SK-N-SH (cell line): Measurements from ENCODE around the gene ANK3. TPM values are rescaled to one million over a fixed set of nuclear protein-coding genes. Genes with fewer than 3 reads are reported as not detected.

Experiments used
- CTCF ChIA-PET: fragments of 300-600, 350-600 bp; formaldehyde crosslinking; extraction: SDS; loops from one replicate; lab custom pipeline; 2021; lab: Yijun Ruan, JAX
- POLR2A ChIA-PET: fragments of 350-600 bp; sonication (Branson Sonifier 250); formaldehyde crosslinking; extraction: SDS; loops from one replicate; lab custom pipeline; 2020; ENCODE audit warnings: antibody characterized with exemption, inconsistent platforms; lab: Yijun Ruan, JAX
- DNase-seq: peaks from one replicate; pipeline ENCODE4 v3.0.0; 2012
- H2AFZ ChIP-seq: fragments of 200-600 bp; sonication (generic); 2 replicates; pipeline ENCODE4 v1.8.1; 2016; ENCODE audit warnings: antibody characterized with exemption, mild to moderate bottlenecking, low read depth
- H3F3A ChIP-seq: fragments of 200-600 bp; sonication (generic); replicated peaks from 2 replicates; pipeline ENCODE3; 2016; ENCODE audit warnings: antibody characterized with exemption, mild to moderate bottlenecking; ENCODE audit not compliant: insufficient read depth
- H3K27ac ChIP-seq, 2 experiments: fragments of 200-500 bp in 1 of 2; fragments of 200-600 bp in 1 of 2; sonication (Bioruptor generic) in 1 of 2; sonication (generic), shearing (Covaris generic) in 1 of 2; 2 replicates each; pipeline versions ENCODE4 v1.5.1 to v1.6.1; 2014 to 2016; ENCODE audit warnings: low read depth in 2 of 2, inconsistent platforms in 1 of 2, low read length in 1 of 2, mild to moderate bottlenecking in 1 of 2, mixed read lengths in 1 of 2
- H3K27me3 ChIP-seq: fragments of 200-600 bp; sonication (generic), shearing (Covaris generic); 2 replicates; pipeline ENCODE4 v1.6.1; 2016; ENCODE audit warnings: mixed run types; ENCODE audit not compliant: insufficient read depth
- H3K36me3 ChIP-seq, 2 experiments: fragments of 200-500 bp in 1 of 2; fragments of 200-600 bp in 1 of 2; sonication (Bioruptor generic) in 1 of 2; sonication (generic) in 1 of 2; replicated peaks in 1 of 2; 2 replicates each; pipeline versions ENCODE3 to v1.5.1; 2014 to 2016; ENCODE audit warnings: low read length in 1 of 2, mild to moderate bottlenecking in 1 of 2; ENCODE audit not compliant: insufficient read depth in 2 of 2, control insufficient read depth in 1 of 2
- H3K4me1 ChIP-seq, 2 experiments: fragments of 200-500 bp in 1 of 2; fragments of 200-600 bp in 1 of 2; sonication (Bioruptor generic) in 1 of 2; sonication (generic), shearing (Covaris generic) in 1 of 2; 2 replicates each; pipeline versions ENCODE4 v1.5.1 to v1.6.1; 2014 to 2016; ENCODE audit warnings: low read depth in 1 of 2, low read length in 1 of 2, mixed run types in 1 of 2; ENCODE audit not compliant: insufficient read depth in 2 of 2, control insufficient read depth in 1 of 2
- H3K4me2 ChIP-seq: fragments of 200-600 bp; sonication (generic), shearing (Covaris generic); 2 replicates; pipeline ENCODE4 v1.6.1; 2017; ENCODE audit warnings: mixed run types
- H3K4me3 ChIP-seq, 2 experiments: fragments of 200-500 bp in 1 of 2; fragments of 200-600 bp in 1 of 2; sonication (Bioruptor generic) in 1 of 2; sonication (generic), shearing (Covaris generic) in 1 of 2; 2 replicates each; pipeline versions ENCODE4 v1.5.1 to v1.8.1; 2014 to 2016; ENCODE audit warnings: low read depth in 2 of 2, inconsistent platforms in 1 of 2, low read length in 1 of 2, mild to moderate bottlenecking in 1 of 2, mixed read lengths in 1 of 2, moderate library complexity in 1 of 2
- H3K79me2 ChIP-seq: fragments of 200-600 bp; sonication (generic); 2 replicates; pipeline ENCODE4 v1.8.1; 2017; ENCODE audit warnings: mild to moderate bottlenecking; ENCODE audit not compliant: insufficient read depth
- H3K9ac ChIP-seq: fragments of 200-600 bp; sonication (generic); 2 replicates; pipeline ENCODE4 v1.6.1; 2017; ENCODE audit warnings: mixed run types
- H3K9me2 ChIP-seq: fragments of 200-600 bp; sonication (generic); 2 replicates; pipeline ENCODE4 v1.6.1; 2017; ENCODE audit warnings: mixed run types
- H3K9me3 ChIP-seq: fragments of 200-600 bp; sonication (generic); 2 replicates; pipeline ENCODE4 v1.6.1; 2017; ENCODE audit warnings: mixed run types, mild to moderate bottlenecking, moderate library complexity
- H4K20me1 ChIP-seq: fragments of 200-600 bp; sonication (generic); 2 replicates; pipeline ENCODE4 v1.6.1; 2017; ENCODE audit warnings: mild to moderate bottlenecking, mixed run types; ENCODE audit not compliant: insufficient read depth
- CHD2 ChIP-seq: fragments of 150-350 bp; IDR thresholded peaks from 2 replicates; pipeline ENCODE4 v1.6.1; 2018; ENCODE audit warnings: low read length; ENCODE audit not compliant: partially characterized antibody
- ELF1 ChIP-seq: IDR thresholded peaks from 2 replicates; pipeline ENCODE4 v1.4.0; 2012
- EP300 ChIP-seq, 2 experiments: IDR thresholded peaks; 2 replicates each; pipeline versions ENCODE4 v1.4.0 to v1.6.1; 2012; ENCODE audit warnings: borderline replicate concordance in 1 of 2, low read depth in 1 of 2, low read length in 1 of 2
- FOSL2 ChIP-seq: IDR thresholded peaks from 2 replicates; pipeline ENCODE4 v1.4.0; 2012; ENCODE audit warnings: low read depth, mild to moderate bottlenecking, moderate library complexity, borderline replicate concordance
- FOXJ3 ChIP-seq: sonication (generic); formaldehyde crosslinking; IDR thresholded peaks from 2 replicates; pipeline ENCODE4 v1.5.1; 2020; ENCODE audit warnings: mild to moderate bottlenecking, missing genetic modification reagents
- FOXM1 ChIP-seq: IDR thresholded peaks from 2 replicates; pipeline ENCODE4 v1.4.0; 2012; ENCODE audit warnings: low read depth, mild to moderate bottlenecking
- GATA2 ChIP-seq: sonication (generic); formaldehyde crosslinking; IDR thresholded peaks from 2 replicates; pipeline ENCODE4 v1.5.0; 2020; ENCODE audit warnings: mild to moderate bottlenecking, missing genetic modification reagents
- JUND ChIP-seq: IDR thresholded peaks from 2 replicates; pipeline ENCODE4 v1.4.0; 2012
- MEF2A ChIP-seq: IDR thresholded peaks from 2 replicates; pipeline ENCODE4 v1.4.0; 2012; ENCODE audit warnings: low read depth, borderline replicate concordance
- NFIC ChIP-seq: IDR thresholded peaks from 2 replicates; pipeline ENCODE4 v1.4.0; 2012; ENCODE audit warnings: borderline replicate concordance
- POLR2AphosphoS5 ChIP-seq: IDR thresholded peaks from 2 replicates; pipeline ENCODE4 v1.6.1; 2012; ENCODE audit warnings: low read depth, low read length
- RXRA ChIP-seq: IDR thresholded peaks from 2 replicates; pipeline ENCODE4 v1.4.0; 2012; ENCODE audit warnings: low read depth, mild to moderate bottlenecking, borderline replicate concordance
- SMC3 ChIP-seq: IDR thresholded peaks from 2 replicates; pipeline ENCODE4 v1.6.1; 2012; ENCODE audit warnings: low read depth, low read length, improper control_type of control experiment
- TAF1 ChIP-seq: IDR thresholded peaks from 2 replicates; pipeline ENCODE4 v1.6.1; 2012; ENCODE audit warnings: low read depth, mild to moderate bottlenecking, low read length, moderate library complexity, borderline replicate concordance
- YY1 ChIP-seq: IDR thresholded peaks from 2 replicates; pipeline ENCODE4 v1.4.0; 2012; ENCODE audit warnings: low read depth, mild to moderate bottlenecking
- polyA plus RNA-seq, 3 experiments: library from polyadenylated mRNA; depleted of rRNA; stranded (reverse); fragments of >200 nt; gene quantifications; 2 replicates each; pipeline ENCODE4 v1.2.3, GENCODE V29; 2012
- small RNA-seq, 7 experiments: library from RNA; depleted of rRNA; stranded (forward); fragments of <200 nt; gene quantifications; one replicate each; pipeline ENCODE3, GENCODE V24; 2012
- TF ChIP-seq, protein P1 (sequence below): fragments of 150-350 bp; IDR thresholded peaks from 2 replicates; pipeline ENCODE4 v1.6.1; 2017; ENCODE audit warnings: antibody characterized with exemption, low read length, low read depth, borderline replicate concordance
- TF ChIP-seq, protein P2 (sequence below): IDR thresholded peaks from 2 replicates; pipeline ENCODE4 v1.4.0; 2012; ENCODE audit warnings: low read depth, borderline replicate concordance
- TF ChIP-seq, protein P3 (sequence below): fragments of 150-350 bp; IDR thresholded peaks from 2 replicates; pipeline ENCODE4 v1.6.1; 2016; ENCODE audit warnings: mild to moderate bottlenecking, low read depth, low read length
- TF ChIP-seq, protein P4 (sequence below): IDR thresholded peaks from 2 replicates; pipeline ENCODE4 v1.6.1; 2012; ENCODE audit warnings: mild to moderate bottlenecking, low read depth, low read length, moderate library complexity
- TF ChIP-seq, protein P5 (sequence below): IDR thresholded peaks from 2 replicates; pipeline ENCODE4 v1.4.0; 2012; ENCODE audit warnings: low read depth

Gene ANK3
- polyA plus RNA-seq, 1 of the 3 experiments (the other 2 are of a cell fraction): 10.0 TPM

DNA sequence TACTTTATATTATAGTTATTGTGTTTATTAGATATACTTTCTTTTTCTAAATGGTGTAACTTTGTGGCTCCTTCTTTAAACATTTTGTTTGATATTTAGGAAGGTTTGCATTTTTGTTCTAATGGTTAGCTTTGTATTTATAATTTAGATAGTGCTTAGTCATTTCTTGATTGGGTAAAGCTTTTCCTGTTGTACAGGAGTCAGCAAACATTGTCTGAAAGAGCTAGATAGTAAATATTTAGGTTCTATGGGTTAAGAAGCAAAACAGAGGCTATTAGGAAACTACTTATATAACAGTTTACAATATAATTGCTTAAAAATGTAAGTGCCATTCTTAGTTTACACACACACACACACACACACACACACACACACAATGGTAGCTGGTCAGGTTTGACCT, 412.8 kb downstream of the ANK3 start:
- ChIA-PET POLR2A (no interaction called here), CTCF (no interaction called here)
- H3K4me1 ChIP-seq: peaks cover 0 to under 1% of the 10 kb centered on the region in 2 experiments; a peak in 1 of 4 replicates
- no peaks in the 10 kb centered on the region for H3K79me2 ChIP-seq
- peaks cover 0 to 3% of the 10 kb centered on the region in 2 experiments for H3K36me3 ChIP-seq
- no peak overlapping the region for H3K4me2 ChIP-seq
- no peaks in the 10 kb centered on the region for H3K9me2 ChIP-seq
- no peak overlapping the region for H2AFZ ChIP-seq
- no peak overlapping the region for H3K27ac ChIP-seq
- no peaks in the 10 kb centered on the region for H3K27me3 ChIP-seq
- H3K9me3 ChIP-seq: peaks cover 4% of the 10 kb centered on the region; the same call in 1 of the 2 replicates
- no peaks in the 10 kb centered on the region for H4K20me1 ChIP-seq
- H3K4me3 ChIP-seq: no peak overlapping the region
- no peaks in the 10 kb centered on the region for H3F3A ChIP-seq
- no peak for DNase-seq
- TF ChIP-seq CHD2 (no peak), MEF2A (no peak), FOSL2 (no peak), EP300 (IDR thresholded peaks at IDR 0.05; ENCODE audit: borderline replicate concordance in 1 of 2, low read depth in 1 of 2, low read length in 1 of 2) (no peak), ELF1 (no peak), POLR2AphosphoS5 (no peak), TAF1 (no peak), SMC3 (no peak), FOXJ3 (CRISPR knock-in tag) (no peak), YY1 (no peak), GATA2 (CRISPR knock-in tag) (no peak), NFIC (no peak), FOXM1 (no peak), JUND (no peak), RXRA (no peak)
- TF ChIP-seq, protein P1, sequence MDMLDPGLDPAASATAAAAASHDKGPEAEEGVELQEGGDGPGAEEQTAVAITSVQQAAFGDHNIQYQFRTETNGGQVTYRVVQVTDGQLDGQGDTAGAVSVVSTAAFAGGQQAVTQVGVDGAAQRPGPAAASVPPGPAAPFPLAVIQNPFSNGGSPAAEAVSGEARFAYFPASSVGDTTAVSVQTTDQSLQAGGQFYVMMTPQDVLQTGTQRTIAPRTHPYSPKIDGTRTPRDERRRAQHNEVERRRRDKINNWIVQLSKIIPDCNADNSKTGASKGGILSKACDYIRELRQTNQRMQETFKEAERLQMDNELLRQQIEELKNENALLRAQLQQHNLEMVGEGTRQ: no peak
- TF ChIP-seq, protein P2, sequence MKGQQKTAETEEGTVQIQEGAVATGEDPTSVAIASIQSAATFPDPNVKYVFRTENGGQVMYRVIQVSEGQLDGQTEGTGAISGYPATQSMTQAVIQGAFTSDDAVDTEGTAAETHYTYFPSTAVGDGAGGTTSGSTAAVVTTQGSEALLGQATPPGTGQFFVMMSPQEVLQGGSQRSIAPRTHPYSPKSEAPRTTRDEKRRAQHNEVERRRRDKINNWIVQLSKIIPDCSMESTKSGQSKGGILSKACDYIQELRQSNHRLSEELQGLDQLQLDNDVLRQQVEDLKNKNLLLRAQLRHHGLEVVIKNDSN: no peak
- TF ChIP-seq, protein P3, sequence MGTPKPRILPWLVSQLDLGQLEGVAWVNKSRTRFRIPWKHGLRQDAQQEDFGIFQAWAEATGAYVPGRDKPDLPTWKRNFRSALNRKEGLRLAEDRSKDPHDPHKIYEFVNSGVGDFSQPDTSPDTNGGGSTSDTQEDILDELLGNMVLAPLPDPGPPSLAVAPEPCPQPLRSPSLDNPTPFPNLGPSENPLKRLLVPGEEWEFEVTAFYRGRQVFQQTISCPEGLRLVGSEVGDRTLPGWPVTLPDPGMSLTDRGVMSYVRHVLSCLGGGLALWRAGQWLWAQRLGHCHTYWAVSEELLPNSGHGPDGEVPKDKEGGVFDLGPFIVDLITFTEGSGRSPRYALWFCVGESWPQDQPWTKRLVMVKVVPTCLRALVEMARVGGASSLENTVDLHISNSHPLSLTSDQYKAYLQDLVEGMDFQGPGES: no peak
- TF ChIP-seq, protein P4, sequence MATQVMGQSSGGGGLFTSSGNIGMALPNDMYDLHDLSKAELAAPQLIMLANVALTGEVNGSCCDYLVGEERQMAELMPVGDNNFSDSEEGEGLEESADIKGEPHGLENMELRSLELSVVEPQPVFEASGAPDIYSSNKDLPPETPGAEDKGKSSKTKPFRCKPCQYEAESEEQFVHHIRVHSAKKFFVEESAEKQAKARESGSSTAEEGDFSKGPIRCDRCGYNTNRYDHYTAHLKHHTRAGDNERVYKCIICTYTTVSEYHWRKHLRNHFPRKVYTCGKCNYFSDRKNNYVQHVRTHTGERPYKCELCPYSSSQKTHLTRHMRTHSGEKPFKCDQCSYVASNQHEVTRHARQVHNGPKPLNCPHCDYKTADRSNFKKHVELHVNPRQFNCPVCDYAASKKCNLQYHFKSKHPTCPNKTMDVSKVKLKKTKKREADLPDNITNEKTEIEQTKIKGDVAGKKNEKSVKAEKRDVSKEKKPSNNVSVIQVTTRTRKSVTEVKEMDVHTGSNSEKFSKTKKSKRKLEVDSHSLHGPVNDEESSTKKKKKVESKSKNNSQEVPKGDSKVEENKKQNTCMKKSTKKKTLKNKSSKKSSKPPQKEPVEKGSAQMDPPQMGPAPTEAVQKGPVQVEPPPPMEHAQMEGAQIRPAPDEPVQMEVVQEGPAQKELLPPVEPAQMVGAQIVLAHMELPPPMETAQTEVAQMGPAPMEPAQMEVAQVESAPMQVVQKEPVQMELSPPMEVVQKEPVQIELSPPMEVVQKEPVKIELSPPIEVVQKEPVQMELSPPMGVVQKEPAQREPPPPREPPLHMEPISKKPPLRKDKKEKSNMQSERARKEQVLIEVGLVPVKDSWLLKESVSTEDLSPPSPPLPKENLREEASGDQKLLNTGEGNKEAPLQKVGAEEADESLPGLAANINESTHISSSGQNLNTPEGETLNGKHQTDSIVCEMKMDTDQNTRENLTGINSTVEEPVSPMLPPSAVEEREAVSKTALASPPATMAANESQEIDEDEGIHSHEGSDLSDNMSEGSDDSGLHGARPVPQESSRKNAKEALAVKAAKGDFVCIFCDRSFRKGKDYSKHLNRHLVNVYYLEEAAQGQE: no peak
- TF ChIP-seq, protein P5, sequence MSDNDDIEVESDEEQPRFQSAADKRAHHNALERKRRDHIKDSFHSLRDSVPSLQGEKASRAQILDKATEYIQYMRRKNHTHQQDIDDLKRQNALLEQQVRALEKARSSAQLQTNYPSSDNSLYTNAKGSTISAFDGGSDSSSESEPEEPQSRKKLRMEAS: no peak
- TF ChIP-seq, all 33 proteins: peak for 0
- no peak overlapping the region for H3K9ac ChIP-seq

Small RNA genes lying within 50 kb of the gene (small RNA-seq; reads per million reads assigned to genes)
- 0 reads per million in 7 experiments for gene RF00019
